ENCODE results near the gene RBFOX2. TPM values are rescaled to one million over a fixed set of nuclear protein-coding genes. Genes with fewer than 3 reads are reported as not detected.

Gene RBFOX2
- total RNA-seq, 2 experiments from 2014 or later = 1.9 to 2.4 TPM

- no peaks in the 10 kb centered on the region for H3K4me1 Mint-ChIP-seq (ENCODE audit: low read depth)
- H3K9me3 ChIP-seq (ENCODE audit: control insufficient read depth in 1 of 2, insufficient read depth in 1 of 2, low read length in 2 of 2) = no peaks in the 10 kb centered on the region
- no peak overlapping the region for H3K4me3 ChIP-seq (ENCODE audit: low read length)
- ChIA-PET POLR2A (interaction anchor here (0.6 kb wide), 1 partner anchor 280 kb away, joined by 3 read pairs; no protein-coding TSS in a partner anchor), CTCF (no interaction called here)
- no peaks in the 10 kb centered on the region for H3K36me3 ChIP-seq (ENCODE audit: insufficient read depth, low read length)
- ATAC-seq (ENCODE audit: poor library complexity) = no peak
- no peaks in the 10 kb centered on the region for H3K4me1 ChIP-seq (ENCODE audit: insufficient read depth, low read length)
- no peak overlapping the region for H3K4me3 Mint-ChIP-seq
- H3K27me3 Mint-ChIP-seq = peaks cover 7% of the 10 kb centered on the region
- no peaks in the 10 kb centered on the region for H3K27me3 ChIP-seq (ENCODE audit: control insufficient read depth in 1 of 2, insufficient read depth in 2 of 2, low read length in 2 of 2)
- intact Hi-C loops (cut with DNase I, micrococcal nuclease) = no loop called here
- H3K27ac ChIP-seq (ENCODE audit: low read depth in 1 of 2, low read length in 2 of 2) = no peak overlapping the region
- DNase-seq = no peak
- no peaks in the 10 kb centered on the region for H3K9me3 Mint-ChIP-seq
- no peaks in the 10 kb centered on the region for H3K36me3 Mint-ChIP-seq (ENCODE audit: low read depth)
- TF ChIP-seq CTCF (IDR thresholded peaks at IDR 0.05) = no peak
- no peak overlapping the region for H3K27ac Mint-ChIP-seq
These were observed 57.8 kb downstream of the RBFOX2 start for GRCh38 chr22:35970616-35971455.

- CTCF ChIA-PET = interaction anchor here (1.1 to 1.6 kb wide), 2 partner anchors 19 to 99 kb away, joined by 3 to 4 read pairs; no protein-coding TSS in a partner anchor
These were observed 61.6 kb downstream of the RBFOX2 start for GRCh38 chr22:35967046-35967397.

GRCh38 chr22:35966314-35967045 lies 62.1 kb downstream of the RBFOX2 start:
- Histone ChIP-seq H3K27me3 (ENCODE audit: control insufficient read depth in 1 of 2, insufficient read depth in 2 of 2, low read length in 2 of 2) (no peaks in the 10 kb centered on the region), H3K4me3 (ENCODE audit: low read length) (no peak overlapping the region), H3K4me1 (ENCODE audit: insufficient read depth, low read length) (no peaks in the 10 kb centered on the region), H3K9me3 (ENCODE audit: control insufficient read depth in 1 of 2, insufficient read depth in 1 of 2, low read length in 2 of 2) (no peaks in the 10 kb centered on the region), H3K27ac (ENCODE audit: low read depth in 1 of 2, low read length in 2 of 2) (no peak overlapping the region), H3K36me3 (ENCODE audit: insufficient read depth, low read length) (no peaks in the 10 kb centered on the region)
- peaks cover 7% of the 10 kb centered on the region for H3K27me3 Mint-ChIP-seq
- intact Hi-C loops (cut with DNase I, micrococcal nuclease) = no loop called here
- H3K4me1 Mint-ChIP-seq (ENCODE audit: low read depth) = no peaks in the 10 kb centered on the region
- CTCF ChIA-PET = interaction anchor here (1.1 kb wide), 1 partner anchor 18 kb away, joined by 3 read pairs; no protein-coding TSS in a partner anchor
- no peak overlapping the region for H3K27ac Mint-ChIP-seq
- ATAC-seq (ENCODE audit: poor library complexity) (no peak), DNase-seq (no peak)
- H3K36me3 Mint-ChIP-seq (ENCODE audit: low read depth) = no peaks in the 10 kb centered on the region
- POLR2A ChIA-PET = no interaction called here
- no peak overlapping the region for H3K4me3 Mint-ChIP-seq
- H3K9me3 Mint-ChIP-seq = no peaks in the 10 kb centered on the region
- TF ChIP-seq CTCF (IDR thresholded peaks at IDR 0.05) = no peak

More at GRCh38 chr22:35967046-35967397, 61.6 kb downstream of the RBFOX2 start:
- H3K9me3 ChIP-seq (ENCODE audit: control insufficient read depth in 1 of 2, insufficient read depth in 1 of 2, low read length in 2 of 2) = no peaks in the 10 kb centered on the region
- H3K4me1 ChIP-seq (ENCODE audit: insufficient read depth, low read length) = no peaks in the 10 kb centered on the region
- DNase-seq (no peak), ATAC-seq (ENCODE audit: poor library complexity) (no peak)
- no peak for TF ChIP-seq CTCF (IDR thresholded peaks at IDR 0.05)
- H3K36me3 ChIP-seq (ENCODE audit: insufficient read depth, low read length) = no peaks in the 10 kb centered on the region
- Mint-ChIP-seq H3K4me1 (ENCODE audit: low read depth) (no peaks in the 10 kb centered on the region), H3K36me3 (ENCODE audit: low read depth) (no peaks in the 10 kb centered on the region), H3K9me3 (no peaks in the 10 kb centered on the region), H3K27ac (no peak overlapping the region), H3K4me3 (no peak overlapping the region), H3K27me3 (peaks cover 7% of the 10 kb centered on the region)
- intact Hi-C loops (cut with DNase I, micrococcal nuclease) = no loop called here
- H3K4me3 ChIP-seq (ENCODE audit: low read length) = no peak overlapping the region
- H3K27me3 ChIP-seq (ENCODE audit: control insufficient read depth in 1 of 2, insufficient read depth in 2 of 2, low read length in 2 of 2) = no peaks in the 10 kb centered on the region
- POLR2A ChIA-PET = no interaction called here
- H3K27ac ChIP-seq (ENCODE audit: low read depth in 1 of 2, low read length in 2 of 2) = no peak overlapping the region
